IPS-15b (cell line): ENCODE results near the gene SF3A1.
"Not testable (repeated sequence)": the region's sequence is repeated elsewhere in the genome, so short reads cannot be mapped to it uniquely, and the experiment has no call there.

Experiments
- H3K27me3 ChIP-seq: one replicate; pipeline ENCODE4 v1.6.1; 2013; ENCODE audit warnings: low read length; ENCODE audit not compliant: control insufficient read depth, insufficient read depth
- H3K36me3 ChIP-seq: one replicate; pipeline ENCODE4 v1.6.1; 2013; ENCODE audit warnings: low read length; ENCODE audit not compliant: control insufficient read depth, insufficient read depth
- H3K4me1 ChIP-seq: one replicate; pipeline ENCODE4 v1.6.1; 2013; ENCODE audit warnings: mild to moderate bottlenecking, low read length; ENCODE audit not compliant: control insufficient read depth, insufficient read depth
- H3K4me3 ChIP-seq: one replicate; pipeline ENCODE4 v1.5.1; 2013; ENCODE audit warnings: low read depth, low read length
- H3K9ac ChIP-seq: one replicate; pipeline ENCODE4 v1.6.1; 2013; ENCODE audit warnings: low read depth, mild to moderate bottlenecking, low read length
- H3K9me3 ChIP-seq: one replicate; pipeline ENCODE4 v1.6.1; 2013; ENCODE audit warnings: mild to moderate bottlenecking, low read length; ENCODE audit not compliant: control insufficient read depth, insufficient read depth

The SF3A1 gene

GRCh38 chr22:30356449-30357235 is at the start of gene SF3A1, which contains the start of gene CCDC157:
Gene SF3A1, minus strand, starts transcription at chr22:30356894. Its CDS starts 102 bp downstream, at chr22:30356792.
Gene CCDC157, plus strand, starts transcription at chr22:30357007. Its CDS starts 8,994 bp downstream, at chr22:30366001.
- H3K4me3 ChIP-seq: peak within 1 kb of the TSS; percentile 93
- H3K27me3 ChIP-seq: no peaks in the 10 kb centered on the region
- peaks cover 4% of the 10 kb centered on the region for H3K4me1 ChIP-seq
- H3K36me3 ChIP-seq: peaks cover 12% of the 10 kb centered on the region
- peak within 1 kb of the TSS; percentile 94 for H3K9ac ChIP-seq
- H3K9me3 ChIP-seq: no peaks in the 10 kb centered on the region

GRCh38 chr22:30406400-30406799 is 49.7 kb upstream of the SF3A1 start:
- H3K4me1 ChIP-seq: peaks cover 7% of the 10 kb centered on the region
- peaks cover 12% of the 10 kb centered on the region for H3K36me3 ChIP-seq
- H3K9me3 ChIP-seq: no peaks in the 10 kb centered on the region
- H3K4me3 ChIP-seq: no peak overlapping the region
- H3K9ac ChIP-seq: no peak overlapping the region
- H3K27me3 ChIP-seq: no peaks in the 10 kb centered on the region

GRCh38 chr22:30405731-30406130 is 49.0 kb upstream of the SF3A1 start:
- Histone ChIP-seq H3K27me3 (no peaks in the 10 kb centered on the region), H3K9ac (no peak overlapping the region), H3K9me3 (no peaks in the 10 kb centered on the region), H3K4me1 (peaks cover 7% of the 10 kb centered on the region), H3K4me3 (no peak overlapping the region), H3K36me3 (peaks cover 12% of the 10 kb centered on the region)

- H3K9me3 ChIP-seq: no peaks in the 10 kb centered on the region
- peaks cover 7% of the 10 kb centered on the region for H3K36me3 ChIP-seq
- H3K9ac ChIP-seq: no peak overlapping the region
- H3K4me1 ChIP-seq: peaks cover 7% of the 10 kb centered on the region
- no peaks in the 10 kb centered on the region for H3K27me3 ChIP-seq
- no peak overlapping the region for H3K4me3 ChIP-seq
These were observed 47.6 kb upstream of the SF3A1 start for GRCh38 chr22:30404307-30404706.

GRCh38 chr22:30402766-30403104 is 46.0 kb upstream of the SF3A1 start:
- not testable (repeated sequence) for H3K36me3 ChIP-seq, H3K9me3 ChIP-seq, H3K4me3 ChIP-seq, H3K9ac ChIP-seq, H3K27me3 ChIP-seq
- peaks cover 11% of the 10 kb centered on the region for H3K4me1 ChIP-seq

GRCh38 chr22:30402028-30402765 is 45.5 kb upstream of the SF3A1 start:
- Histone ChIP-seq H3K36me3 (peaks cover 5% of the 10 kb centered on the region), H3K4me1 (peaks cover 11% of the 10 kb centered on the region), H3K4me3 (no peak overlapping the region), H3K9me3 (no peaks in the 10 kb centered on the region), H3K9ac (peak overlapping the region; percentile 37), H3K27me3 (peaks cover 13% of the 10 kb centered on the region)

- not testable (repeated sequence) for H3K36me3 ChIP-seq, H3K9ac ChIP-seq, H3K9me3 ChIP-seq, H3K4me3 ChIP-seq
- H3K27me3 ChIP-seq: peaks cover 15% of the 10 kb centered on the region
- H3K4me1 ChIP-seq: peaks cover 11% of the 10 kb centered on the region
These were observed 44.3 kb upstream of the SF3A1 start for GRCh38 chr22:30401024-30401423.

GRCh38 chr22:30400159-30400558 is 43.5 kb upstream of the SF3A1 start:
- Histone ChIP-seq H3K4me1 (peaks cover 11% of the 10 kb centered on the region), H3K4me3 (no peak overlapping the region), H3K27me3 (peaks cover 18% of the 10 kb centered on the region), H3K9ac (no peak overlapping the region), H3K36me3 (no peaks in the 10 kb centered on the region), H3K9me3 (no peaks in the 10 kb centered on the region)

GRCh38 chr22:30399718-30400117 is 43.0 kb upstream of the SF3A1 start:
- peaks cover 11% of the 10 kb centered on the region for H3K4me1 ChIP-seq
- no peaks in the 10 kb centered on the region for H3K9me3 ChIP-seq
- peaks cover 20% of the 10 kb centered on the region for H3K27me3 ChIP-seq
- H3K4me3 ChIP-seq: no peak overlapping the region
- no peaks in the 10 kb centered on the region for H3K36me3 ChIP-seq
- no peak overlapping the region for H3K9ac ChIP-seq

- peaks cover 11% of the 10 kb centered on the region for H3K4me1 ChIP-seq
- H3K9ac ChIP-seq: no peak overlapping the region
- H3K9me3 ChIP-seq: no peaks in the 10 kb centered on the region
- no peaks in the 10 kb centered on the region for H3K36me3 ChIP-seq
- peaks cover 20% of the 10 kb centered on the region for H3K27me3 ChIP-seq
- no peak overlapping the region for H3K4me3 ChIP-seq
These were observed 42.3 kb upstream of the SF3A1 start for GRCh38 chr22:30398685-30399680.
